ENCODE data around the gene PLLP.

DNA sequence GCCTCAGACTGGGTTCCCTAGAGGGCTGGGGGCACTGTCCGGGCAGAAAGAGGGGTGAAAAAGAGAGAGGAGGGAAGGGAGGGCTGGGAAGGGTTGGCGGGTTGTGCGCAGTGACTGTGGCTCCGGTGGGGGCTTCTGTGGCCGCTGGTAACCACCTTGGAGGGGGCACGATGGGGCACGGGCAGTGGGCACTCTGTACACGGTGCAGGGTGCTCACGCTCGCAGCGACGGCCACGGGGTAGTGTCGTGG is 588 bp downstream of the PLLP start:
- no peak for TF ChIP-seq NFIC (IDR thresholded peaks at IDR 0.05)
- TF ChIP-seq, protein P1, sequence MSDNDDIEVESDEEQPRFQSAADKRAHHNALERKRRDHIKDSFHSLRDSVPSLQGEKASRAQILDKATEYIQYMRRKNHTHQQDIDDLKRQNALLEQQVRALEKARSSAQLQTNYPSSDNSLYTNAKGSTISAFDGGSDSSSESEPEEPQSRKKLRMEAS (IDR thresholded peaks at IDR 0.05) = no peak
- no peak for TF ChIP-seq RAD21 (IDR thresholded peaks at IDR 0.05; ENCODE audit: low read depth)
- TF ChIP-seq EP300 (IDR thresholded peaks at IDR 0.05; ENCODE audit: borderline replicate concordance) = no peak

All from Ishikawa (cell line).